GM12878 (cell line): Measurements from ENCODE around the gene LAMP5. TPM values are rescaled to one million over a fixed set of nuclear protein-coding genes. Genes with fewer than 3 reads are reported as not detected.

Experiments
- ATAC-seq: fragments of 200-7000 bp; cut with Tn5 transposase; 3 replicates; pipeline ENCODE4 v1.9.1; 2020; ENCODE audit warnings: mild to moderate bottlenecking, moderate library complexity
- BruUV-seq: library from RNA; stranded (reverse); fragments of 400-500 nt; replicated peaks from 2 replicates; lab custom pipeline; 2021; lab: Mats Ljungman, UMichigan
- CTCF ChIA-PET: fragments of 300-600 bp; sonication (Branson Sonifier 250); formaldehyde crosslinking; extraction: SDS; loops from one replicate; lab custom pipeline; 2021; ENCODE audit warnings: inconsistent platforms; lab: Yijun Ruan, JAX
- POLR2A ChIA-PET: fragments of 350-600 bp; formaldehyde crosslinking; extraction: SDS; loops from one replicate; lab custom pipeline; 2021; ENCODE audit warnings: inconsistent platforms; lab: Charles Lee
- RAD21 ChIA-PET: fragments of 300-600 bp; sonication (Branson Sonifier 250); formaldehyde crosslinking; loops from one replicate; lab custom pipeline; 2023; ENCODE audit warnings: antibody characterized with exemption; ENCODE audit not compliant: unreplicated experiment; lab: Charles Lee
- SMC1A ChIA-PET: fragments of 300-600 bp; sonication (Branson Sonifier 250); formaldehyde crosslinking; loops from one replicate; lab custom pipeline; 2023; ENCODE audit not compliant: unreplicated experiment, uncharacterized antibody; lab: Charles Lee
- DNase-seq: peaks from one replicate; pipeline ENCODE4 v3.0.0-alpha.2; 2011; ENCODE audit warnings: low read depth, low spot score
- FAIRE-seq: peaks from 3 replicates; lab custom pipeline; 2011; peaks lifted over from hg19 to GRCh38; lab: Jason Lieb, UNC
- H2AFZ ChIP-seq: 2 replicates; pipeline ENCODE4 v1.6.0; 2011; ENCODE audit warnings: low read depth, low read length, control low read depth; ENCODE audit not compliant: control insufficient read depth
- H3K27ac ChIP-seq: 2 replicates; pipeline ENCODE4 v1.5.1; 2011; ENCODE audit warnings: control low read depth; ENCODE audit not compliant: control insufficient read depth, insufficient read depth
- H3K27me3 ChIP-seq, 2 experiments: replicated peaks in 1 of 2; 2 replicates each; pipeline versions ENCODE4 v1.6.0 to v1.6.1; 2011; ENCODE audit warnings: low read length in 1 of 2; ENCODE audit not compliant: control insufficient read depth in 2 of 2, insufficient read depth in 2 of 2
- H3K36me3 ChIP-seq, 2 experiments: 2 replicates each; pipeline ENCODE4 v1.5.1; 2011; ENCODE audit warnings: low read length in 1 of 2; ENCODE audit not compliant: control insufficient read depth in 2 of 2, insufficient read depth in 2 of 2
- H3K4me1 ChIP-seq: 2 replicates; pipeline ENCODE4 v1.6.1; 2011; ENCODE audit warnings: mild to moderate bottlenecking, low read length, moderate library complexity, mixed read lengths; ENCODE audit not compliant: control insufficient read depth, insufficient read depth
- H3K4me2 ChIP-seq: 2 replicates; pipeline ENCODE4 v1.6.0; 2011; ENCODE audit warnings: control low read depth; ENCODE audit not compliant: control insufficient read depth, insufficient read depth
- H3K4me3 ChIP-seq: fragments of 200-600 bp; sonication (generic); 2 replicates; pipeline ENCODE4 v1.5.1; 2016
- H3K79me2 ChIP-seq: 2 replicates; pipeline ENCODE4 v1.6.0; 2011; ENCODE audit warnings: low read length; ENCODE audit not compliant: control insufficient read depth, insufficient read depth
- H3K9ac ChIP-seq: 2 replicates; pipeline ENCODE4 v1.8.0; 2011; ENCODE audit warnings: low read length, control low read depth, mixed read lengths; ENCODE audit not compliant: control insufficient read depth, insufficient read depth
- H3K9me3 ChIP-seq: replicated peaks from 3 replicates; pipeline ENCODE4 v1.5.1; 2011; ENCODE audit warnings: mild to moderate bottlenecking, low read length; ENCODE audit not compliant: control insufficient read depth, insufficient read depth
- H4K20me1 ChIP-seq: 2 replicates; pipeline ENCODE4 v1.6.0; 2011; ENCODE audit not compliant: control insufficient read depth, insufficient read depth
- BCL11A ChIP-seq: IDR thresholded peaks from 2 replicates; pipeline ENCODE4 v1.6.1; 2011; ENCODE audit warnings: low read depth, low read length
- CBX5 ChIP-seq: sonication (generic); IDR thresholded peaks from 2 replicates; pipeline ENCODE4 v1.6.1; 2016; ENCODE audit warnings: low read depth, moderate library complexity, mild to moderate bottlenecking, inconsistent platforms
- EED ChIP-seq: sonication (generic); IDR thresholded peaks from 2 replicates; pipeline ENCODE4 v1.6.1; 2016; ENCODE audit warnings: antibody characterized with exemption, low read depth
- ESRRA ChIP-seq: IDR thresholded peaks from 2 replicates; pipeline ENCODE4 v1.6.1; 2012; ENCODE audit warnings: mild to moderate bottlenecking, low read length, improper control_type of control experiment
- HCFC1 ChIP-seq: fragments of 150-350 bp; IDR thresholded peaks from 2 replicates; pipeline ENCODE4 v1.6.1; 2014; ENCODE audit warnings: low read length
- HDGF ChIP-seq: fragments of 450-650 bp; IDR thresholded peaks from 2 replicates; pipeline ENCODE4 v1.6.1; 2016; ENCODE audit warnings: antibody characterized with exemption
- KLF5 ChIP-seq: fragments of 450-650 bp; IDR thresholded peaks from 2 replicates; pipeline ENCODE4 v1.6.1; 2014; ENCODE audit warnings: mild to moderate bottlenecking; ENCODE audit not compliant: partially characterized antibody
- PKNOX1 ChIP-seq: fragments of 450-650 bp; IDR thresholded peaks from 2 replicates; pipeline ENCODE4 v1.6.1; 2016; ENCODE audit warnings: mild to moderate bottlenecking
- RUNX3 ChIP-seq: IDR thresholded peaks from 2 replicates; pipeline ENCODE4 v1.6.1; 2012; ENCODE audit warnings: low read length, inconsistent platforms
- SIN3A ChIP-seq: IDR thresholded peaks from 2 replicates; pipeline ENCODE4 v1.6.1; 2012; ENCODE audit warnings: low read depth, low read length, improper control_type of control experiment
- SUPT20H ChIP-seq: IDR thresholded peaks from 2 replicates; pipeline ENCODE4 v1.6.1; 2011; ENCODE audit warnings: low read depth, mild to moderate bottlenecking, low read length, moderate library complexity, borderline replicate concordance; ENCODE audit not compliant: control insufficient read depth
- TAF1 ChIP-seq: IDR thresholded peaks from 2 replicates; pipeline ENCODE4 v1.6.1; 2011; ENCODE audit warnings: mild to moderate bottlenecking, low read depth, low read length, borderline replicate concordance
- ZNF217 ChIP-seq: fragments of 450-650 bp; IDR thresholded peaks from 2 replicates; pipeline ENCODE4 v1.6.1; 2017; ENCODE audit warnings: antibody characterized with exemption, mild to moderate bottlenecking
- ZNF384 ChIP-seq: IDR thresholded peaks from 2 replicates; pipeline ENCODE4 v1.6.1; 2012; ENCODE audit warnings: low read depth, mild to moderate bottlenecking, low read length, improper control_type of control experiment, borderline replicate concordance
- WGBS: methylation state at CpG from one replicate; pipeline ENCODE4 v1.1.6; 2016; ENCODE audit warnings: low lambda C conversion rate; ENCODE audit not compliant: insufficient replicate concordance, insufficient coverage; ENCODE audit errors: missing lambda C conversion rate; 5-methylcytosine and 5-hydroxymethylcytosine counted together
- in situ Hi-C: fragments of 300-500 bp; cut with MboI; formaldehyde crosslinking; loops from 9 replicates; pipeline ENCODE4 v1.14.3; 2018; ENCODE audit warnings: mixed read lengths
- intact Hi-C: fragments of 100-400 bp; cut with micrococcal nuclease; formaldehyde crosslinking; loops from one replicate; pipeline ENCODE4 v1.14.2; 2022; ENCODE audit not compliant: unreplicated experiment
- polyA plus RNA-seq, 11 experiments: library from polyadenylated mRNA; depleted of rRNA in 4 of 11; unstranded in 6 of 11; stranded (reverse) in 5 of 11; fragments of >200 nt; fragmentation: Nextera tagmentation in 4 of 11; fragmentation: Illumina TruSeq in 1 of 11; extraction: Ambion mirVana in 4 of 11; extraction: Trizol in 1 of 11; gene quantifications; 1 replicate in 1 of 11; 2 replicates in 10 of 11; pipeline versions ENCODE4 v1.2.1 to v1.2.3, GENCODE V29; 2011 to 2016; ENCODE audit warnings: inconsistent platforms in 2 of 11, missing spikeins in 2 of 11, low read depth in 1 of 11
- total RNA-seq, 4 experiments: library from RNA; depleted of rRNA in 3 of 4; stranded (reverse); fragments of >200 nt in 3 of 4; fragmentation: Illumina TruSeq in 1 of 4; extraction: Trizol in 1 of 4; gene quantifications; 2 replicates each; pipeline versions ENCODE4 v1.2.1 to v1.2.3, GENCODE V29; 2013 to 2021
- TF ChIP-seq, protein P1 (sequence below): IDR thresholded peaks from 2 replicates; pipeline ENCODE4 v1.6.1; 2012; ENCODE audit warnings: low read depth, low read length, improper control_type of control experiment
- TF ChIP-seq, protein P2 (sequence below), 3 experiments: IDR thresholded peaks in 2 of 3; conservative IDR thresholded peaks in 1 of 3; 2 replicates each; pipeline ENCODE4 v1.5.1; 2011; ENCODE audit warnings: low read depth in 3 of 3, low read length in 3 of 3, mild to moderate bottlenecking in 3 of 3, control low read depth in 2 of 3, moderate library complexity in 2 of 3, inconsistent platforms in 1 of 3, mixed read lengths in 1 of 3; ENCODE audit not compliant: control insufficient read depth in 2 of 3, insufficient read depth in 1 of 3; ENCODE audit errors: extremely low read depth in 1 of 3

Gene LAMP5
- total and polyA plus RNA-seq, 10 of the 15 experiments (the other 5 are each of a cell fraction or from before 2014, with no cell fraction given) = 0.10 to 0.56 (median 0.49) TPM; not detected in 1

DNA sequence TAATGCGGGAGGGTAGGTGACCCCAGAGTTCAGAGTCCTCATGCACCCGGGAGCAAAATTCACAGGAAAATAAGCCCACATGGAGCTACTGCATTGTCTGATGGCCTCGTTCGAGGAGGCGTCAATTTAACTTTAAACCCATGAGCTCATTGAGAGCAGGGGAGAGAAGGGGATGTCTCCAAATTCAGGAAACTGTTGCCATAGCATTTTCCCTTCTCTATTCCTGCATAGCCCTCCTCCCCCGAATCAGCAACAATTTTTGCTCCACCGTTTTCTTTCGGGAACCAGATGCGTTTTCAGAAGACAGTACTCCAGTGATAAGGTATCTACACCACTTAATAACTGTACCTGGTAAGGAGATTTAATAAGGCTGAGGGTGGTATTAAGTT, 324 bp upstream of the LAMP5 start:
- intact Hi-C loops = no loop called here
- no peak overlapping the region for H3K9ac ChIP-seq
- ChIA-PET CTCF (no interaction called here), POLR2A (no interaction called here), SMC1A (no interaction called here), RAD21 (no interaction called here)
- no peaks in the 10 kb centered on the region; the same call in 2 of the 3 replicates for H3K9me3 ChIP-seq
- DNase-seq (no peak), ATAC-seq (no peak), FAIRE-seq (no peak)
- WGBS = 37% methylated on average over 9 of the region's 9 CpGs
- in situ Hi-C loops = no loop called here
- no peak overlapping the region for H2AFZ ChIP-seq
- H4K20me1 ChIP-seq = no peaks in the 10 kb centered on the region
- TF ChIP-seq PKNOX1 = no peak
- no peak for TF ChIP-seq ESRRA
- TF ChIP-seq TAF1 = no peak
- H3K4me1 ChIP-seq = peaks cover 25% of the 10 kb centered on the region
- no peak overlapping the region for H3K27ac ChIP-seq
- H3K27me3 ChIP-seq = peaks cover 2 to 15% of the 10 kb centered on the region in 2 experiments; a peak in 3 of 4 replicates
- peak overlapping the region; percentile 26 for H3K4me3 ChIP-seq
- no peaks in the 10 kb centered on the region; a peak in 1 of 4 replicates for H3K36me3 ChIP-seq
- H3K79me2 ChIP-seq = peaks cover 14% of the 10 kb centered on the region
- no peak overlapping the region for H3K4me2 ChIP-seq
- BruUV-seq = no TSS peak

DNA sequence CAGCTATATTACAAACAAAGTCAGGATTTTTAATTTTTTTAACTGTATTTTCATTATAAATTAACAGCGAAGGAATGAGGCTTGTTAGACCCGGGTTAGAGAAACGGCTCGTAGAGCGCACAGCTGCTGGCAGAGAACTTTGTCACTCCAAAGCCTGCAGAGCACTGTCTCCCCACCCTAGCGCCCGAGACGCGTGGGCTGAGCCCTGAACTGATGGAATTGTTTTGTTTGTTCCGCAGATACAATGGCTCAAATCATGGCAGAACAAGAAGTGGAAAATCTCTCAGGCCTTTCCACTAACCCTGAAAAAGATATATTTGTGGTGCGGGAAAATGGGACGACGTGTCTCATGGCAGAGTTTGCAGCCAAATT, 810 bp downstream of the LAMP5 start:
- WGBS = 38% methylated on average over 13 of the region's 13 CpGs
- no peaks in the 10 kb centered on the region; the same call in 2 of the 3 replicates for H3K9me3 ChIP-seq
- H3K79me2 ChIP-seq = peaks cover 14% of the 10 kb centered on the region
- in situ Hi-C loops (no loop called here), intact Hi-C loops (no loop called here)
- DNase-seq = no peak
- peak overlapping the region; percentile 71 for H3K4me3 ChIP-seq
- peaks cover 2 to 12% of the 10 kb centered on the region in 2 experiments; a peak in 3 of 4 replicates for H3K27me3 ChIP-seq
- no peak overlapping the region; the same call in 1 of the 2 replicates for H3K4me2 ChIP-seq
- peaks cover 20% of the 10 kb centered on the region for H3K4me1 ChIP-seq
- POLR2A ChIA-PET = no interaction called here
- H3K27ac ChIP-seq = 0 out of 2 replicates have a peak overlapping the region, but pooled peaks have one; percentile 6
- CTCF ChIA-PET = interaction anchor here (0.7 kb wide), 1 partner anchor 430 kb away, joined by 4 read pairs; no protein-coding TSS in a partner anchor
- RAD21 ChIA-PET = no interaction called here
- H4K20me1 ChIP-seq = no peaks in the 10 kb centered on the region
- ATAC-seq = no peak
- no peak overlapping the region for H2AFZ ChIP-seq
- no peak for FAIRE-seq
- SMC1A ChIA-PET = no interaction called here
- BruUV-seq = no TSS peak
- H3K9ac ChIP-seq = no peak overlapping the region
- H3K36me3 ChIP-seq = no peaks in the 10 kb centered on the region; a peak in 1 of 4 replicates
- no peak for TF ChIP-seq HCFC1
- TF ChIP-seq RUNX3 = no peak
- no peak for TF ChIP-seq TAF1
- no peak for TF ChIP-seq SUPT20H
- no peak for TF ChIP-seq BCL11A
- no peak for TF ChIP-seq KLF5
- TF ChIP-seq ZNF384 = no peak
- no peak for TF ChIP-seq ZNF217
- TF ChIP-seq, protein P1, sequence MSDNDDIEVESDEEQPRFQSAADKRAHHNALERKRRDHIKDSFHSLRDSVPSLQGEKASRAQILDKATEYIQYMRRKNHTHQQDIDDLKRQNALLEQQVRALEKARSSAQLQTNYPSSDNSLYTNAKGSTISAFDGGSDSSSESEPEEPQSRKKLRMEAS = no peak
- TF ChIP-seq, protein P2, sequence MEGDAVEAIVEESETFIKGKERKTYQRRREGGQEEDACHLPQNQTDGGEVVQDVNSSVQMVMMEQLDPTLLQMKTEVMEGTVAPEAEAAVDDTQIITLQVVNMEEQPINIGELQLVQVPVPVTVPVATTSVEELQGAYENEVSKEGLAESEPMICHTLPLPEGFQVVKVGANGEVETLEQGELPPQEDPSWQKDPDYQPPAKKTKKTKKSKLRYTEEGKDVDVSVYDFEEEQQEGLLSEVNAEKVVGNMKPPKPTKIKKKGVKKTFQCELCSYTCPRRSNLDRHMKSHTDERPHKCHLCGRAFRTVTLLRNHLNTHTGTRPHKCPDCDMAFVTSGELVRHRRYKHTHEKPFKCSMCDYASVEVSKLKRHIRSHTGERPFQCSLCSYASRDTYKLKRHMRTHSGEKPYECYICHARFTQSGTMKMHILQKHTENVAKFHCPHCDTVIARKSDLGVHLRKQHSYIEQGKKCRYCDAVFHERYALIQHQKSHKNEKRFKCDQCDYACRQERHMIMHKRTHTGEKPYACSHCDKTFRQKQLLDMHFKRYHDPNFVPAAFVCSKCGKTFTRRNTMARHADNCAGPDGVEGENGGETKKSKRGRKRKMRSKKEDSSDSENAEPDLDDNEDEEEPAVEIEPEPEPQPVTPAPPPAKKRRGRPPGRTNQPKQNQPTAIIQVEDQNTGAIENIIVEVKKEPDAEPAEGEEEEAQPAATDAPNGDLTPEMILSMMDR (IDR thresholded peaks at IDR 0.05 in 2 of 3, conservative IDR thresholded peaks at IDR 0.05 in 1 of 3; ENCODE audit: control insufficient read depth in 2 of 3, extremely low read depth in 1 of 3, insufficient read depth in 1 of 3, low read depth in 3 of 3, low read length in 3 of 3) = no peak
- TF ChIP-seq CBX5 = no peak
- TF ChIP-seq EED = no peak
- no peak for TF ChIP-seq HDGF
- TF ChIP-seq SIN3A = no peak
